ENCODE measurements around the gene HTR3B.

The HTR3B gene

DNA sequence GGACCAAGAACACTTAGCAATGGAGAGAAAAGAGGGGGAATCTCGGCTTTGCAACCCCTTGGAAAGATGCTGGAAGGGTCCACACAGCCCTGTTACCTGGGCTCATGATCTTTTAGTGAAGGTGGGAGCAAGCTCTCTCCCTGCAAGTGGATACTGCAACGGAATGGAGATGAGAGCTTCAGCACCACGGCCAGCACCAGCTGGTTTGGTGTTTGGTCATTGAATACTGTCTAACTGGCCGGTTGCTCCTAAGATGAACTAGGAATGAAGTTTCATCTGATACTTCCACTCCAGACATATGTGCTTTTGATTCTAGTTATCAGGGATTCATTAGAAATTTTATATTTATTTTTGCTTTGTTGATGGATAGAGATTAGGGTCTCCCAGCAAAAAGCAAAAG is 86.6 kb downstream of the HTR3B start:
- no peak for DNase-seq (ENCODE audit: low spot score)

GRCh38 chr11:113991718-113992458 is 87.3 kb downstream of the HTR3B start:
- no peak for DNase-seq (ENCODE audit: low spot score)

DNA sequence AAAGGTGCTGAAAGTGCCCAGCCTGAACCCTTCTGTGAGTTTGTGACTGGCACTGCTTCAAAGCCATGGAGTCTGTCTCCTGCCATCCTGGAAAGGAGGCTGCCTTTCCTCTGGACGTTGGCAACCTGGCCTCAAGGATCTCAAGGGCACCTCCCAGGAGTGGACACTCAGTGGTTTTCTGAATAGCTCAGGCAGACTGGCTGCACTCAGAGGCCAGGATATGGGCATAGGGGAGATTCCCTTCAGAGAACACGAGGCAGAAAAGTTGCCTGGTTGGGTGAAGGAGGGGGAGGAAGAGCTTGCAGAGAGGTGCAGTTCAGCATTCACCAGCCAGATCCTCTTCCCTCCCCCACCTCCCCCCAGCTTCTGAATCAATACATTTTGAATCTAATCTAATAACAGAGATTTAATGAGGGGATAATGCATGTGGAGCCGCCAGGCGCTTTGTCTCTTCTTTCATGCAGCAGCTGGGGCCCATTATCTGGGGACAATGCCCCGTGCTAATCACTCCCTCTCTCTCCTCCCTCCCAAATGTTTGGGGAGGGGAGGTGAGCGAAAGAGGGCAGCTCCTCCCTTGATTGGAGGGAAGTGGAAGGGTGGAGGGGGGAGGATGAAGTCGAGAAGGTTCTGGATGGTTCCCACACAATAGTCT is 88.0 kb downstream of the HTR3B start:
- no peak for DNase-seq (ENCODE audit: low spot score)

GRCh38 chr11:113994077-113994954 is 89.7 kb downstream of the HTR3B start:
- DNase-seq (ENCODE audit: low spot score) = no peak

Measured in putamen (tissue), 1 donor.